Fibroblast of lung (primary cell): ENCODE data around the gene GTF3C1. TPM values are rescaled to one million over a fixed set of nuclear protein-coding genes. Genes with fewer than 3 reads are reported as not detected.

Experiments
- DNase-seq, 2 donors: peaks; one replicate each; pipeline versions ENCODE4 v3.0.0 to v3.0.0-alpha.2; 2010; ENCODE audit warnings: low read depth in 2 of 2
- H2AFZ ChIP-seq: 2 replicates; pipeline ENCODE4 v1.5.1; 2012; ENCODE audit warnings: low read length, control low read depth, inconsistent platforms
- H3K27ac ChIP-seq: 2 replicates; pipeline ENCODE4 v1.5.1; 2011; ENCODE audit warnings: low read length, control low read depth; ENCODE audit not compliant: insufficient read depth
- H3K27me3 ChIP-seq: 2 replicates; pipeline ENCODE4 v1.5.1; 2011; ENCODE audit warnings: mild to moderate bottlenecking, low read length; ENCODE audit not compliant: control insufficient read depth, insufficient read depth
- H3K36me3 ChIP-seq: 2 replicates; pipeline ENCODE4 v1.5.1; 2011; ENCODE audit warnings: low read length; ENCODE audit not compliant: control insufficient read depth, insufficient read depth
- H3K4me1 ChIP-seq: 2 replicates; pipeline ENCODE4 v1.5.1; 2011; ENCODE audit warnings: low read length; ENCODE audit not compliant: control insufficient read depth, insufficient read depth; ENCODE audit errors: extremely low read depth
- H3K4me2 ChIP-seq: 2 replicates; pipeline ENCODE4 v1.5.1; 2011; ENCODE audit warnings: low read length, control low read depth; ENCODE audit not compliant: insufficient read depth; ENCODE audit errors: extremely low read depth
- H3K4me3 ChIP-seq, 4 experiments: fragments of 200-600 bp in 1 of 4; sonication (generic) in 1 of 4; replicated peaks in 1 of 4; 2 replicates each; pipeline ENCODE4 v1.5.1; 2011 to 2016; ENCODE audit warnings: low read length in 4 of 4, low read depth in 3 of 4, mild to moderate bottlenecking in 3 of 4, control low read depth in 2 of 4, inconsistent platforms in 1 of 4, mixed read lengths in 1 of 4; ENCODE audit not compliant: insufficient read depth in 1 of 4; ENCODE audit errors: control extremely low read depth in 1 of 4
- H3K79me2 ChIP-seq: 2 replicates; pipeline ENCODE4 v1.5.1; 2012; ENCODE audit warnings: mild to moderate bottlenecking, low read length, inconsistent platforms; ENCODE audit not compliant: control insufficient read depth, insufficient read depth
- H3K9ac ChIP-seq: 2 replicates; pipeline ENCODE4 v1.5.1; 2011; ENCODE audit warnings: mild to moderate bottlenecking, low read length, control low read depth; ENCODE audit not compliant: insufficient read depth
- H3K9me3 ChIP-seq: 2 replicates; pipeline ENCODE4 v1.5.1; 2012; ENCODE audit warnings: low read depth, low read length; ENCODE audit not compliant: control insufficient read depth, insufficient read depth
- H4K20me1 ChIP-seq: 2 replicates; pipeline ENCODE4 v1.5.1; 2011; ENCODE audit warnings: low read length; ENCODE audit not compliant: control insufficient read depth, insufficient read depth; ENCODE audit errors: extremely low read depth
- CTCF ChIP-seq, 2 donors: IDR thresholded peaks in 1 of 2; conservative IDR thresholded peaks in 1 of 2; 1 replicate in 1 of 2; 2 replicates in 1 of 2; pipeline ENCODE4 v1.5.1; 2011 to 2012; ENCODE audit warnings: low read length in 2 of 2, control low read depth in 1 of 2, inconsistent platforms in 1 of 2, low read depth in 1 of 2, mild to moderate bottlenecking in 1 of 2
- EZH2 ChIP-seq: IDR thresholded peaks from 2 replicates; pipeline ENCODE4 v1.5.1; 2012; ENCODE audit warnings: low read length, control low read depth, mild to moderate bottlenecking; ENCODE audit errors: missing control alignments
- polyA plus RNA-seq, 2 donors: library from polyadenylated mRNA; depleted of rRNA in 1 of 2; stranded (reverse) in 1 of 2; unstranded in 1 of 2; fragments of >200 nt; gene quantifications; 2 replicates each; pipeline ENCODE4 v1.2.1, GENCODE V29; 2011 to 2012; ENCODE audit warnings: missing spikeins in 1 of 2
- total RNA-seq: library from RNA; depleted of rRNA; stranded (reverse); fragments of >200 nt; gene quantifications from 2 replicates; pipeline ENCODE4 v1.2.1, GENCODE V29; 2014

Gene GTF3C1
- total and polyA plus RNA-seq, 2 donors (not counting 1 experiment from before 2014, with no cell fraction given) = 20.1 to 75.3 TPM

GRCh38 chr16:27447301-27447700 lies 102.4 kb downstream of the GTF3C1 start:
- Histone ChIP-seq H3K4me3 (no peak overlapping the region), H3K4me1 (peaks cover 6% of the 10 kb centered on the region)

DNA sequence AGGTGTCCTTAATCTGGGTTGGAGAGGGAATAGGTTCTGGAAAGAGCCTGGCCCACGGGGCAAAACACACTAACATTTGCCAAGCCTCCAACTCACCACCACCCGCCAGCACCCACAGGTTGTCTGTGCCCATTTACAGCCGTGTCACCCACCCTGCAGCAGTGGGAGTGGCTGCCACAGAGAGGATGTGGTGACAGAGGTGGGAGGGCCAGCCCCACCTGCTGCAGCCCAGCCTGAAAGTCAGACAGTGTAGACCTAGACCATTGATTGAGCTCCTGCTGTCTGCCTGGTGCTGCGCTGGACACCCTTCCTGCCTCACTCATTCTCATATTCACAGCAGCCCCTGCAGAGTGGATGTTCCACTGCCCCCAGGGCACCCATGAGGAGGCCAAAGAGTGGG lies 103.0 kb downstream of the GTF3C1 start:
- no peaks in the 10 kb centered on the region for H4K20me1 ChIP-seq
- no peak overlapping the region for H3K4me3 ChIP-seq
- peaks cover 6% of the 10 kb centered on the region for H3K4me1 ChIP-seq
- H3K4me2 ChIP-seq = no peak overlapping the region
- no peak overlapping the region for H3K27ac ChIP-seq
- H3K9ac ChIP-seq = no peak overlapping the region
- H3K79me2 ChIP-seq = no peaks in the 10 kb centered on the region
- H2AFZ ChIP-seq = no peak overlapping the region
- no peaks in the 10 kb centered on the region for H3K27me3 ChIP-seq
- no peaks in the 10 kb centered on the region for H3K9me3 ChIP-seq
- TF ChIP-seq CTCF (conservative IDR thresholded peaks at IDR 0.05 in 1 of 2, IDR thresholded peaks at IDR 0.05 in 1 of 2; ENCODE audit: low read depth in 1 of 2, low read length in 2 of 2) (no peak), EZH2 (no peak)
- no peaks in the 10 kb centered on the region for H3K36me3 ChIP-seq
- no peak for DNase-seq

More at GRCh38 chr16:27447301-27447700, 102.4 kb downstream of the GTF3C1 start:
- no peaks in the 10 kb centered on the region for H3K79me2 ChIP-seq
- H3K27ac ChIP-seq = no peak overlapping the region
- TF ChIP-seq EZH2 = no peak
- TF ChIP-seq CTCF (conservative IDR thresholded peaks at IDR 0.05 in 1 of 2, IDR thresholded peaks at IDR 0.05 in 1 of 2; ENCODE audit: low read depth in 1 of 2, low read length in 2 of 2) = no peak
- H3K9me3 ChIP-seq = no peaks in the 10 kb centered on the region
- H4K20me1 ChIP-seq = no peaks in the 10 kb centered on the region
- no peaks in the 10 kb centered on the region for H3K36me3 ChIP-seq
- no peak overlapping the region for H2AFZ ChIP-seq
- no peaks in the 10 kb centered on the region for H3K27me3 ChIP-seq
- H3K4me2 ChIP-seq = no peak overlapping the region
- H3K9ac ChIP-seq = no peak overlapping the region
- no peak for DNase-seq

DNA sequence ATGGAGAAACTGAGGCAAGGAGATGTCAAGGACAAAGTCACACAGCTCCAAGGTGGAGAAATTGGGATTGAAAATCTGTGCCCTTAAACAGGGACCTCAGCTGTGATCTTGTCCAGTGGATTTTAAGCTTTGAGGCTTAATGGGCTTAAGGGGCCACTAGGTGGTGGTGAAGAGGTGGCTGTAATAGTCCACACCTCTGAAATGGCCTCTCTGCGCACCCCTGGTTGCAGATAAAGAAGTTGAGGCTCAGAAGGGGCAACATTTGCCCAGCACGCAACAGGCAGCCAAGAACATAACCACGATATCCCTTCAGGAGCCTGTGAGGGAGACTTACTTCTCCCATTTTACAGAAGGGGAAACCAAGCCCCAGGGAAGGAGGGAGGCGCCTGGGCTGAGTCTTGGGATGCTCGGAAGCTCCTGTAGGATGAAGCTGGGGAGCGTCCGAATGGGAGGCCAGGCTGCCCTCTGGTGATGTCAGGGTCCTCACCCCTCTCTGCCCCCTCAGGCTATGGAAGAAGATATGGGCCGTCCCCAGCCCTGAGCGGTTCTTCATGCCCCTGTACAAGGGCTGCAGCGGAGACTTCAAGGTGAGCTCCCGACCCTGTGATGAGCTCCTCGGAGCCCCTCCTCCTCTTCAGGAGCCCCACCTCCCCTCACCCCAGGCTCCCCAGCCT lies 104.1 kb downstream of the GTF3C1 start:
- Histone ChIP-seq H4K20me1 (no peaks in the 10 kb centered on the region), H3K27ac (no peak overlapping the region), H2AFZ (no peak overlapping the region), H3K4me3 (no peak overlapping the region), H3K9me3 (no peaks in the 10 kb centered on the region), H3K9ac (no peak overlapping the region), H3K4me2 (no peak overlapping the region), H3K27me3 (no peaks in the 10 kb centered on the region), H3K4me1 (peaks cover 6% of the 10 kb centered on the region), H3K36me3 (no peaks in the 10 kb centered on the region), H3K79me2 (no peaks in the 10 kb centered on the region)
- no peak for DNase-seq
- TF ChIP-seq CTCF (conservative IDR thresholded peaks at IDR 0.05 in 1 of 2, IDR thresholded peaks at IDR 0.05 in 1 of 2; ENCODE audit: low read depth in 1 of 2, low read length in 2 of 2) (no peak), EZH2 (no peak)
